Measurements from ENCODE around the gene GLYATL1. TPM values are rescaled to one million over a fixed set of nuclear protein-coding genes. Genes with fewer than 3 reads are reported as not detected.
A peak's percentile ranks its signal among the peaks of the same experiment; 100 is the strongest.

GLYATL1 gene
- total RNA-seq, 1 donor from 2014 or later, result not detected

- TF ChIP-seq, protein P1, sequence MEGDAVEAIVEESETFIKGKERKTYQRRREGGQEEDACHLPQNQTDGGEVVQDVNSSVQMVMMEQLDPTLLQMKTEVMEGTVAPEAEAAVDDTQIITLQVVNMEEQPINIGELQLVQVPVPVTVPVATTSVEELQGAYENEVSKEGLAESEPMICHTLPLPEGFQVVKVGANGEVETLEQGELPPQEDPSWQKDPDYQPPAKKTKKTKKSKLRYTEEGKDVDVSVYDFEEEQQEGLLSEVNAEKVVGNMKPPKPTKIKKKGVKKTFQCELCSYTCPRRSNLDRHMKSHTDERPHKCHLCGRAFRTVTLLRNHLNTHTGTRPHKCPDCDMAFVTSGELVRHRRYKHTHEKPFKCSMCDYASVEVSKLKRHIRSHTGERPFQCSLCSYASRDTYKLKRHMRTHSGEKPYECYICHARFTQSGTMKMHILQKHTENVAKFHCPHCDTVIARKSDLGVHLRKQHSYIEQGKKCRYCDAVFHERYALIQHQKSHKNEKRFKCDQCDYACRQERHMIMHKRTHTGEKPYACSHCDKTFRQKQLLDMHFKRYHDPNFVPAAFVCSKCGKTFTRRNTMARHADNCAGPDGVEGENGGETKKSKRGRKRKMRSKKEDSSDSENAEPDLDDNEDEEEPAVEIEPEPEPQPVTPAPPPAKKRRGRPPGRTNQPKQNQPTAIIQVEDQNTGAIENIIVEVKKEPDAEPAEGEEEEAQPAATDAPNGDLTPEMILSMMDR (IDR thresholded peaks at IDR 0.05), result no peak
- Histone ChIP-seq H3K9me3 (no peaks in the 10 kb centered on the region), H3K4me3 (no peak overlapping the region), H3K36me3 (no peaks in the 10 kb centered on the region), H3K27ac (no peak overlapping the region), H3K27me3 (peaks cover 52% of the 10 kb centered on the region), H3K4me1 (no peaks in the 10 kb centered on the region)
- intact Hi-C loops (cut with DNase I), result no loop called here
- DNase-seq (no peak), ATAC-seq (no peak)
Measured at GRCh38 chr11:58905011-58905720, 34.1 kb upstream of the GLYATL1 start.

DNA sequence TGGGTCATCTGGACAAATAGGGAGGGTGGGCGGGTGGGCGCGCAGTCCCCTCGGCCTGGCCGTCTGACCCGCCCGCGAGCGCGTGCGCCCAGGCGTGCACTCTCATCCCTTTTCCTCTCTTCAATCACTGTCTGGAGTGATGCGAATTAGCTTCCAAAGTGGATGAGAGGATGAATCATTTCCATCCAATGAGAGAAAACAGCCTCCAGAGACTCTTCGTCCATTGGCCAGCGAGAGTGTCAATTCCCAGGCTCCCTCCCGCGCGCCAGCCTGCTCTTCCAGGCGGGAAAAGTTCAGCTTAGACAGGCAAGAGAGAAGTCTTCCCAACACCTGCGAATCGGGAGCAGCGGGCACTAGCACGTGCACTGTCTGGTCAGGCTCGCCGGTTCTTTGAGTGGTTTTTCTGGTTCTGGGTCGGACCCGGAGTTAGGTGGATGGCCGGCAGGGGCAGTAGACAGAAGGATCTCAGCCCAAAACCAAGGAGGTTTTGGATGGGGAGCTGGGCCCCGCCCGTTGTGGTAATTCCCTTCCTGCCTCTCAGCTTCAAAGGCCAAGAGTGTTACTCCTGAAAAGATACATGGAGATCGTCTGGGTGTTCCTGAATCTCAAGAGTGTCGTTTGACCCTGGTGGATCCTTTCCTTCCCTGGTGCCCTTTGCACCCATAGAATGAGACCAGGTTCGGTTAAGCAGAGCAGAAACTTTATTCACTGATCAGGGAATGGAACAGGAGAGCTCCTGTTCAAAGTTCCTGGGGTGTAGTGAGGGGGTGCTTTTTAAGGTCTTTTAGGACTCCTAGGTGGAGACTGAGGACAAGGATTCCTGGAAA, 33.4 kb upstream of the GLYATL1 start:
- Histone ChIP-seq H3K4me1 (no peaks in the 10 kb centered on the region), H3K27ac (no peak overlapping the region), H3K36me3 (no peaks in the 10 kb centered on the region), H3K9me3 (no peaks in the 10 kb centered on the region), H3K4me3 (no peak overlapping the region), H3K27me3 (peaks cover 52% of the 10 kb centered on the region)
- ATAC-seq (peak; percentile 43), DNase-seq (no peak)
- intact Hi-C loops (cut with DNase I), result no loop called here
- TF ChIP-seq, protein P1 (IDR thresholded peaks at IDR 0.05), result peak; percentile 17

- intact Hi-C loops (cut with DNase I), result no loop called here
- Histone ChIP-seq H3K4me1 (no peaks in the 10 kb centered on the region), H3K27ac (no peak overlapping the region), H3K27me3 (peaks cover 36% of the 10 kb centered on the region), H3K4me3 (no peak overlapping the region), H3K36me3 (no peaks in the 10 kb centered on the region), H3K9me3 (no peaks in the 10 kb centered on the region)
- TF ChIP-seq, protein P1 (IDR thresholded peaks at IDR 0.05), result no peak
- DNase-seq (no peak), ATAC-seq (peak; percentile 59)
Measured at GRCh38 chr11:58907780-58908179, 31.5 kb upstream of the GLYATL1 start.

DNA sequence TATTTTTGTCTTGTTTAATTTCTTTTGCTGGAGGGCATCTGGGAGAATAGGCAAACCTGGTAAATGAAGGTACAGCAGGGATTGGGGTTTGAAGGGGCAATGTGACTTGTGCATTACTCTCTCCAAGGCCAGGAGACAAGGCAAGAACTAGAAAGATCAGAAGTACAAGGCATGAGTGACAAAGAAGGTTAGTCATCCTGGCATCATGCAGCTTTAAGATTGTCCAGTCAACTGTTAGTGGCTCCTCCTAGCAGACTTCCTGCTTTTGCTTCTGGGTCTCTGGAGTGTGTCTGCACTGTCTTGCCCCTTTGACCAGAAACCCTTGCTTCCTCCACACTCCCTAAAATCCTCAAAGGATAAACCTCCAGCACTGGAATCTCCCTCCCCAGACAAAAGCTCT, 27.2 kb upstream of the GLYATL1 start:
- Histone ChIP-seq H3K4me3 (no peak overlapping the region), H3K9me3 (no peaks in the 10 kb centered on the region), H3K36me3 (no peaks in the 10 kb centered on the region), H3K27me3 (no peaks in the 10 kb centered on the region), H3K4me1 (no peaks in the 10 kb centered on the region), H3K27ac (no peak overlapping the region)
- TF ChIP-seq, protein P1 (IDR thresholded peaks at IDR 0.05), result no peak
- DNase-seq, result no peak
- no peak for ATAC-seq
- intact Hi-C loops (cut with DNase I), result no loop called here

DNA sequence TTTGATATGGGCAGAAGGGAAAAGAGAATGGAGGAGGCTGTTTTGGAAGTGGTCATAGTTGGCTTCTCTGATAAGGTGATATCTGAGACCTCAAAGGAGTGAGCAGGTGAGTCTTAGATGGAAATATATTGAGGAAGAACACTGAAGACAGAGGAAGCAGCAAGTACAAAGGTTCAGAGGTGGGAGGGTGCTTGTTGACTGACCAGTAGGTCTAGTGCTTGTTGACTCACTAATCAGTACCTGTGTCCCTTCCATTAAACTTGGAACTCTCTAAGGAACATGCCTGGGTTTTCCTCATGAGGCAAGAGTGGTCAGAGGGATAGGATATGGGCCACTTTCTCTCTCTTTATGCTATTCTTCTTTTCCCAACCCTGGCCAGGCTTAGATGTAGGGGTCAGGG, 25.6 kb upstream of the GLYATL1 start:
- Histone ChIP-seq H3K36me3 (no peaks in the 10 kb centered on the region), H3K4me1 (no peaks in the 10 kb centered on the region), H3K27ac (no peak overlapping the region), H3K4me3 (no peak overlapping the region), H3K27me3 (no peaks in the 10 kb centered on the region), H3K9me3 (no peaks in the 10 kb centered on the region)
- TF ChIP-seq, protein P1 (IDR thresholded peaks at IDR 0.05), result no peak
- ATAC-seq, result no peak
- no peak for DNase-seq
- intact Hi-C loops (cut with DNase I), result no loop called here
